Neuronal stem cell (in vitro differentiated cells): ENCODE measurements around the gene NDUFS8.
"Not testable (repeated sequence)": the region's sequence is repeated elsewhere in the genome, so short reads cannot be mapped to it uniquely, and the experiment has no call there.

Source experiments
- DNase-seq: peaks from one replicate; pipeline ENCODE4 v3.0.0-alpha.2; 2013; ENCODE audit warnings: low spot score
- H2AFZ ChIP-seq: one replicate; pipeline ENCODE4 v1.6.1; 2013; ENCODE audit warnings: mild to moderate bottlenecking, low read length, inconsistent platforms
- H2AK5ac ChIP-seq: 2 replicates; pipeline ENCODE4 v1.6.1; 2013; ENCODE audit warnings: low read depth, mild to moderate bottlenecking, inconsistent platforms, low read length, moderate library complexity, mixed read lengths
- H2BK120ac ChIP-seq: 2 replicates; pipeline ENCODE4 v1.6.1; 2013; ENCODE audit warnings: low read depth, mild to moderate bottlenecking, inconsistent platforms, low read length, moderate library complexity, mixed read lengths
- H2BK12ac ChIP-seq: one replicate; pipeline ENCODE4 v1.6.1; 2013; ENCODE audit warnings: low read length, inconsistent platforms
- H2BK15ac ChIP-seq: 2 replicates; pipeline ENCODE4 v1.6.1; 2013; ENCODE audit warnings: mild to moderate bottlenecking, low read length, inconsistent platforms, mixed read lengths
- H2BK5ac ChIP-seq: one replicate; pipeline ENCODE4 v1.6.1; 2013; ENCODE audit warnings: inconsistent platforms, mild to moderate bottlenecking, low read length, moderate library complexity
- H3K14ac ChIP-seq: one replicate; pipeline ENCODE4 v1.6.1; 2013; ENCODE audit warnings: low read length, inconsistent platforms
- H3K18ac ChIP-seq: 2 replicates; pipeline ENCODE4 v1.6.1; 2013; ENCODE audit warnings: low read length, inconsistent platforms
- H3K23ac ChIP-seq: 2 replicates; pipeline ENCODE4 v1.6.1; 2013; ENCODE audit warnings: low read depth, mild to moderate bottlenecking, mixed read lengths, low read length, inconsistent platforms; ENCODE audit not compliant: poor library complexity
- H3K27ac ChIP-seq: replicated peaks from 3 replicates; pipeline ENCODE4 v1.5.1; 2013; ENCODE audit warnings: low read length, inconsistent platforms
- H3K27me3 ChIP-seq, 3 experiments: 2 replicates each; pipeline ENCODE4 v1.6.1; 2013; ENCODE audit warnings: low read length in 3 of 3, mild to moderate bottlenecking in 2 of 3, inconsistent platforms in 1 of 3, low read depth in 1 of 3, mixed read lengths in 1 of 3, moderate library complexity in 1 of 3; ENCODE audit not compliant: control insufficient read depth in 3 of 3, insufficient read depth in 3 of 3
- H3K36me3 ChIP-seq, 2 donors: replicated peaks in 1 of 2; 2 replicates each; pipeline ENCODE4 v1.6.1; 2013; ENCODE audit warnings: low read length in 2 of 2; ENCODE audit not compliant: control insufficient read depth in 2 of 2, insufficient read depth in 2 of 2
- H3K4ac ChIP-seq: 2 replicates; pipeline ENCODE4 v1.6.1; 2013; ENCODE audit warnings: inconsistent platforms, mild to moderate bottlenecking, low read length, moderate library complexity
- H3K4me1 ChIP-seq, 2 donors: 1 replicate in 1 of 2; 2 replicates in 1 of 2; pipeline ENCODE4 v1.6.1; 2013; ENCODE audit warnings: low read length in 2 of 2, low read depth in 1 of 2; ENCODE audit not compliant: control insufficient read depth in 2 of 2, insufficient read depth in 1 of 2
- H3K4me2 ChIP-seq: one replicate; pipeline ENCODE4 v1.6.1; 2013; ENCODE audit warnings: mild to moderate bottlenecking, low read length, inconsistent platforms; ENCODE audit not compliant: insufficient read depth, poor library complexity, severe bottlenecking
- H3K4me3 ChIP-seq, 2 donors: 2 replicates each; pipeline ENCODE4 v1.5.1; 2013; ENCODE audit warnings: low read length in 2 of 2, mild to moderate bottlenecking in 2 of 2, inconsistent platforms in 1 of 2, moderate library complexity in 1 of 2
- H3K79me1 ChIP-seq: one replicate; pipeline ENCODE4 v1.6.1; 2013; ENCODE audit warnings: low read depth, mild to moderate bottlenecking, inconsistent platforms, low read length, moderate library complexity
- H3K9ac ChIP-seq: one replicate; pipeline ENCODE4 v1.6.1; 2013; ENCODE audit warnings: mild to moderate bottlenecking, low read depth, low read length, inconsistent platforms; ENCODE audit not compliant: poor library complexity
- H3K9me3 ChIP-seq, 2 donors: replicated peaks in 1 of 2; 2 replicates each; pipeline versions ENCODE3 to v1.6.1; 2013; ENCODE audit warnings: low read length in 2 of 2, mild to moderate bottlenecking in 2 of 2, inconsistent platforms in 1 of 2, low read depth in 1 of 2, mixed read lengths in 1 of 2, moderate library complexity in 1 of 2; ENCODE audit not compliant: control insufficient read depth in 2 of 2, insufficient read depth in 1 of 2
- H4K8ac ChIP-seq: one replicate; pipeline ENCODE4 v1.6.1; 2013; ENCODE audit warnings: low read depth, mild to moderate bottlenecking, inconsistent platforms, low read length, moderate library complexity
- H4K91ac ChIP-seq: one replicate; pipeline ENCODE4 v1.6.1; 2013; ENCODE audit warnings: low read length, low read depth, mild to moderate bottlenecking, inconsistent platforms; ENCODE audit not compliant: poor library complexity
- WGBS, 2 donors: extraction: QIAGEN DNeasy Blood & Tissue Kit; methylation state at CpG; one replicate each; pipeline ENCODE4 v1.1.7; 2013; ENCODE audit warnings: missing lambda C conversion rate in 2 of 2, mixed read lengths in 1 of 2; ENCODE audit not compliant: insufficient read length in 2 of 2, insufficient replicate concordance in 1 of 2; ENCODE audit errors: extremely low coverage in 2 of 2; 5-methylcytosine and 5-hydroxymethylcytosine counted together

NDUFS8 gene

DNA sequence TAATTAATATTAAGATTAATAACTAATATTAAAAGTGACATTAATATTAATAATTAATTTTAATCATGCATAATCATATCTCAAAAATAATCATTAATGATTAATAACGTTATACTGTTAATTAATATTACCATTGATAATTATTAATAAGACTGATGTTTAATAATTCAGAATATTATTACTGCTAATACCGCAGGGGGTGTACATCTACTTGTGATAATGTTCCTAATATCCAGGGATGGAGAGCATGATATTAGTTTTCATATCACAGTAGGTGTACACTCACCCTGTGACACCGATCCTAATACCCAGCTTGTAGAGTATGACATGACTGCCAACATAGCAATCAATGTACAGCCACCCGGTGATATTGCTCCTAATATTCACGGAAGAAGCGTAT, 45.2 kb upstream of the NDUFS8 start:
- 71% methylated on average over 1 of the region's 6 CpGs; no CpG with 5 or more reads in 1 of the 2 donors for WGBS, 2 donors
- not testable (repeated sequence) for H3K79me1 ChIP-seq, H2BK120ac ChIP-seq, H3K9ac ChIP-seq, H3K4ac ChIP-seq, H4K91ac ChIP-seq, DNase-seq, H3K4me3 ChIP-seq, H3K4me2 ChIP-seq, H3K27me3 ChIP-seq, H2AFZ ChIP-seq, H3K9me3 ChIP-seq, H2AK5ac ChIP-seq, H3K27ac ChIP-seq, H2BK15ac ChIP-seq, H3K23ac ChIP-seq, H4K8ac ChIP-seq, H3K14ac ChIP-seq, H2BK12ac ChIP-seq, H3K36me3 ChIP-seq, H3K4me1 ChIP-seq, H2BK5ac ChIP-seq, H3K18ac ChIP-seq

DNA sequence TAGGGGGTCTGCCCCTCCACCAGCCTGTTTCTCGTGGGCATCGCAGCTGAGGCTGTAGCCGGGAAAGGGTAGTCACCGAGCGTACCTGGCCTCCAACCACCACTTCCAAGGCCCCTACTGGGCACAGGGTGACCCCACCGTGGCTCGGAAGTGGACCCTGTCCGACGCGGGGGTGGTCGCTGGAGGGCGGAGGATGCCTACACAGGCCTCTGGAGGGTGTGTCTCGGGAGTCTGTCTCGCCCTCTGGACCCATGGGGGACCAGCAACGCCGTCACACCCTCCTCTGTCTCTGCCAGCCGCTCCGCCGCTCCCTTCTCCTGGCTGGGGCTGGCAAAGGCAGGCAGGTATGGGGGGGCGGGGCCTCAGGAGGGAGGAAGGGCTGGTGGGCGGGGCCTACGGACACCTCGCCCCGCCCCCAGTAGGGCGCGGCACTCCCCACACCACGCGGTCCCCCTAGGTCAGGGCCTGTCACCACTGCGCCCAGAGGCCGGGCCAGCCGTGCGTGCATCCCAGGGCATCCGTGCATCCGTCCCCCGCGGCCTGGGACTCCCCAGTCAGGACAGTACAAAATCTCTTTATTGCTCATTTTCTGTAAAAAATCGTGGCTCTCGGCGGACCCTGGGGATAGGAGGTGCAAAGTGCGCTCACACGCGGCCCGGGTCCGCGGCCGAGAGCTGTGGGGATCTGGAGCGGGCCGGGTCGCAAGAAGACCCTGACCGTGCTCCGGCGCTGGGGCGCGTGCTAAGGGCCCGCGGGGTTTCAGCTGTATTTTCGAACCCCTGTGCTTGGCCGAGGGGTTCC, 39.7 kb upstream of the NDUFS8 start:
- H3K4me1 ChIP-seq, H2AFZ ChIP-seq, H4K91ac ChIP-seq, H3K4ac ChIP-seq, H3K27me3 ChIP-seq, H3K27ac ChIP-seq, H3K36me3 ChIP-seq, H2AK5ac ChIP-seq, H3K9me3 ChIP-seq, H4K8ac ChIP-seq, DNase-seq, H3K9ac ChIP-seq, H2BK15ac ChIP-seq, H2BK120ac ChIP-seq, H3K79me1 ChIP-seq, H2BK5ac ChIP-seq, H3K14ac ChIP-seq, H2BK12ac ChIP-seq: not testable (repeated sequence)
- peak overlapping the region; percentile 71 for H3K18ac ChIP-seq
- peak overlapping the region; percentile 43 for H3K23ac ChIP-seq
- WGBS, 2 donors = no CpG with 5 or more reads among the region's 58 CpGs
- peak overlapping the region in 1 of 2 donors; percentile 33 for H3K4me3 ChIP-seq
- peak overlapping the region; percentile 49 for H3K4me2 ChIP-seq

DNA sequence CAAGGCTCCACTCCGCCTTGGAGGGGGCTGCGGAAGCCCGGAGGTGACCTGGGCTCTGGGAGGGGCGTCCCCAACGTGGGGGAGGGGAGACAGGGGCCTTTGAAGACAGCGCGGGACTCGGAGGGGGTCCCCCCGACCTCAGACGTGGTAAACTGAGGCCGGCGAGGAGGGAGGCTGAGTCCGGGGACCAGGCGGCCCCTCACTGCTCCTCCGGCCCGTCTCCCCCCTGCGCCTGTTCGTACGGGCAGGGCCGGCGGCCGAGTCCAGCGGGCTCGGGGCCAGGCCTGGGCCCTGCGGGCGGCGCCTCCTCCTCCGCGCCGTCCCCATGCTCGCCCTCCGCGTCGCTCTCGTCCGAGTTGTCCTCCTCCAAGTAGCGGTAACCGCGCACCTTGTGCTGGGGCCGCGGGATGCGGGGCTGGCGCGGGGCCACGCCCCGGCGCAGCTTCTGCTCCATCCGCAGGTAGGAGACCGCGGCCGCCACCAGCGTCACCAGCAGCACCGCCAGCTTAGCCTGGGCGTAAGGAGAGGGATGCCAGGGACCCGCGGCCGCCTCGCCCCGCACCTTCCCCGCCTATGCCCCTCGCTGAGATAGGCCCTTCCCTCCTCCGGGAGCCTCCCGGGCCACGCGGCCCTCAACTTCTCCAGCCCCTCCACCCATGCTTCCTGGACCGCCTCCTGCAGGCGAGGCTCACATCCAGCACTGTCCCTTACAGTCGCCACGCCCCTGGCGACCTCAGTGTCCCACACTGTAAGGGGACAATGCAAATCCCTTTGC, 38.9 kb upstream of the NDUFS8 start:
- H3K27ac ChIP-seq, H2AK5ac ChIP-seq, H3K79me1 ChIP-seq, H3K4me1 ChIP-seq, H2BK120ac ChIP-seq, H3K23ac ChIP-seq, H3K4me3 ChIP-seq, H3K36me3 ChIP-seq, H3K9ac ChIP-seq, H2BK15ac ChIP-seq, H3K4ac ChIP-seq, H4K91ac ChIP-seq, H2AFZ ChIP-seq, DNase-seq, H4K8ac ChIP-seq, H2BK12ac ChIP-seq, H3K9me3 ChIP-seq, H3K14ac ChIP-seq, H2BK5ac ChIP-seq, H3K27me3 ChIP-seq: not testable (repeated sequence)
- WGBS, 2 donors = no CpG with 5 or more reads among the region's 70 CpGs
- Histone ChIP-seq H3K18ac (peak overlapping the region; percentile 71), H3K4me2 (peak overlapping the region; percentile 49)

DNA sequence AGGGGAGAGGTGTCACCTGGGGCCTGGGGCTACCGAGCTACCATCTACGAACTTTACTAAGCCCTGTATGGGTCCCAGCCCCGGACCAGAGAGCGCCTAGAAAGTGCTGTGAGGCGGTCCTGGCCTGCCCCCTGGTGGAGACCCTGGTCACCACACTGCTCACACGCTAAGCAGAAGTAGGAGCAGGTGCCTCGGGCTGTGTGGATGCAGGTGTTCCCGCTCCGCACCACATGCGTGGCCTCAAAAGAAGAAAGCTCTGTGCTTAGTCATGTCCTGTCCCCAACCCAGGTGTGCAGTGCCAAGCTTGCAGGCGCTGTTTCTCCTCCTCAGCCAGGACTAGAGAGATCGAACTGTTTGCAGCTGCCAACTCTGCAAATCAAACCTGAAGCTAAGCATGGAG, 36.7 kb upstream of the NDUFS8 start:
- H2BK12ac ChIP-seq, H4K8ac ChIP-seq, H3K9me3 ChIP-seq, H3K4me1 ChIP-seq, DNase-seq, H3K4me2 ChIP-seq, H3K27ac ChIP-seq, H4K91ac ChIP-seq, H3K27me3 ChIP-seq, H3K9ac ChIP-seq, H3K23ac ChIP-seq, H3K18ac ChIP-seq, H3K4me3 ChIP-seq, H3K14ac ChIP-seq, H2BK120ac ChIP-seq, H2AFZ ChIP-seq, H2BK15ac ChIP-seq, H3K79me1 ChIP-seq, H3K36me3 ChIP-seq, H2AK5ac ChIP-seq, H3K4ac ChIP-seq, H2BK5ac ChIP-seq: not testable (repeated sequence)
- WGBS, 2 donors = no CpG with 5 or more reads among the region's 12 CpGs
